Stimulated activated CD8-positive, alpha-beta memory T cell treated with anti-CD3 and anti-CD28 coated beads, Interleukin-12 subunit alpha, Interleukin-12 subunit beta, amount 100 ng/mL, for 24 hours (primary cell): ENCODE measurements around the gene AXDND1.
"Not testable (repeated sequence)": the region's sequence is repeated elsewhere in the genome, so short reads cannot be mapped to it uniquely, and the experiment has no call there.

ENCODE experiments used
- DNase-seq: peaks from one replicate; pipeline ENCODE4 v3.0.0-alpha.2; 2020; ENCODE audit errors: extremely low read depth

AXDND1 gene

GRCh38 chr1:179369751-179370341, 4.1 kb downstream of the AXDND1 start:
- DNase-seq = no peak

GRCh38 chr1:179372160-179372559, 6.4 kb downstream of the AXDND1 start:
- DNase-seq = no peak

- DNase-seq = no peak
Measured at GRCh38 chr1:179376223-179376622, 10.5 kb downstream of the AXDND1 start.

GRCh38 chr1:179380299-179380698, 14.5 kb downstream of the AXDND1 start:
- no peak for DNase-seq

GRCh38 chr1:179384027-179384426, 18.3 kb downstream of the AXDND1 start:
- DNase-seq = no peak

DNA sequence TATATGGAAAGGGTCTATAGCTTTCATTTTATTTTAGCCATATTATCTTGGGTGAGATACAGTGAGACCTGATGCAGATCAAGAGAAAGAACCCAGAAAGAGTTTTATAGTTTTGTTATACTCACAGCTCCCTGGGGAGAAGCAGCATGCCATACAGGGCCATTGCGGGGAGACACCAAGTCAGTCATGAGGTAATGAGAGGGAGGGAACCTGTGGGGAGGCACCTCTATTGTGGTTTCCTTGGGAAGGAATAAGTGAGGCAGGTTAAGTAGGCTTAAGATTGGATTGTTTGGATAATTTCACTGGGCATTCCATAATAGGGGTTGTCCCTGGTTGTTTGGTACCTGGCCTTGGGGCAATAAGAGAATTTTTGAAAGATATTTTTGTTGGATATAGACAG, 19.7 kb downstream of the AXDND1 start:
- no peak for DNase-seq

DNA sequence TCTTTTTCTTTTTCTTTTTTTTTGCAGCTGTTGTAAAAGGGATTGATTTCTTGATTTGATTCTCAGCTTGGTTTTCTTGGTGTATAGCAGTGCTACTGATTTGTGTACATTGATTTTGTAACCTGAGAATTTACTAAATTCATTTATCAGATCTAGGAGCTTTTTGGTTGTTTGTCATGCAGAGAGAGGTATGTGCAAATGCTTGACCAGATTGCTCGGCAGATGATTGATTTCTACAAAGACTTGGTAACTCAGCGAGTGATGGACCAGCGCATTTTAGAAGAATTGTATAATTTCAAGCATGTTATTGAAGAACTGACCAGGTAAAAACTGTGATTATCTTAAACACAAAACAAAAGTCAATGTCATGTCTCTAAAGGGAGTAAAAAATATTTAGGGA, 27.9 kb downstream of the AXDND1 start:
- DNase-seq = no peak

DNA sequence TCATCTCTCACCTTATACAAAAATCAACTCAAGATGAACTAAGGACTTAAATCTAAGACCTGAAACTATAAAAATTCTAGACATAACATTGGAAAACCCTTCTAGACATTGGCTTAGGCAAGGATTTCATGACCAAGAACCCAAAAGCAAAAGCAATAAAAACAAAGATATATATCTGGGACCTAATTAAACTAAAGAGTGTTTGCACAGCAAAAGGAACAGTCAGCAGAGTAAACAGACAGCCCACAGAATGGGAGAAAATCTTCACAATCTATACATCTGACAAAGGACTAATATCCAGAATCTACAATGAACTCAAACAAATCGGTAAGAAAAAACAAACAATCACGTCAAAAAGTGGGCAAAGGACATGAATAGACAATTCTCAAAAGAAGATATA, 33.6 kb downstream of the AXDND1 start:
- DNase-seq = not testable (repeated sequence)

DNA sequence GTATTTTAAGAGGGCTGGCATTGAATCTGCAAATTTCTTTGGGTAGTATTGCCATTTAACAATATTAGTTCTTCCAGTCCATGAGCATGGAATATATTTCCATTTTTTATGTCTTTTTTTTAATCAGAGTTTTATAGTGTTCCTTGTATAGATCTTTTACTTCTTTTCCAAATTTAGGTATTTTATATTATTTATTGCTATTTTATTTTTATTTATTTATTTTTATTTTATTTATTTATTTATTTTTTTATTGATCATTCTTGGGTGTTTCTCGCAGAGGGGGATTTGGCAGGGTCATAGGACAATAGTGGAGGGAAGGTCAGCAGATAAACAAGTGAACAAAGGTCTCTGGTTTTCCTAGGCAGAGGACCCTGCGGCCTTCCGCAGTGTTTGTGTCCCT, 52.0 kb downstream of the AXDND1 start:
- DNase-seq = not testable (repeated sequence)

DNA sequence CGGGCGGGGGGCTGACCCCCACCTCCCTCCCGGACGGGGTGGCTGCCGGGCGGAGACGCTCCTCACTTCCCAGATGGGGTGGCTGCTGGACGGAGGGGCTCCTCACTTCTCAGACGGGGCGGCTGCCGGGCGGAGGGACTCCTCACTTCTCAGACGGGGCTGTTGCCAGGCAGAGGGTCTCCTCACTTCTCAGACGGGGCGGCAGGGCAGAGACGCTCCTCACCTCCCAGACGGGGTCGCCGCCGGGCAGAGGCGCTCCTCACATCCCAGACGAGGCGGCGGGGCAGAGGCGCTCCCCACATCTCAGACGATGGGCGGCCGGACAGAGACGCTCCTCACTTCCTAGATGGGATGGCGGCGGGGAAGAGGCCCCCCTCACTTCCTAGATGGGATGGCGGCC, 52.9 kb downstream of the AXDND1 start:
- not testable (repeated sequence) for DNase-seq

- no peak for DNase-seq
Measured at GRCh38 chr1:179424610-179425009, 58.8 kb downstream of the AXDND1 start.

DNA sequence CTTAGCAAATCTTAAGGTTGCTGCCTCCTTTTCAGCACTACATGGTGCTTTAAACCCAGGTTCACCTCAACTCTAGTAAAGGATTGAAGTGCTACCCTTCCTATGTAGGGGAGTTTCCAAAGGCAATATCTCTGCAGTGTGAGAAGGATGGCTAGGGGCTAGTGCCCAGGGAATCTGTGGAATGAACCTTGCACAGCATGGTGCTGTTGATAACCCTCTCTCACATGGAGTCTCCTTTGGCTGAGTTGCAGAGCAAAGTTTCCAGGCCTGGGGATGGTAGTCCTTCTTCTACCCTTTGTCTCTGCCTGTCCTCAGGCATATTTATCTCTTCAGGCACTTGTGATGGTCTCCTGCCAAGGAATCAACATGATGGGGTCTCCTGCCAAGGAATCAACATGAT, 59.4 kb downstream of the AXDND1 start:
- DNase-seq = no peak

DNA sequence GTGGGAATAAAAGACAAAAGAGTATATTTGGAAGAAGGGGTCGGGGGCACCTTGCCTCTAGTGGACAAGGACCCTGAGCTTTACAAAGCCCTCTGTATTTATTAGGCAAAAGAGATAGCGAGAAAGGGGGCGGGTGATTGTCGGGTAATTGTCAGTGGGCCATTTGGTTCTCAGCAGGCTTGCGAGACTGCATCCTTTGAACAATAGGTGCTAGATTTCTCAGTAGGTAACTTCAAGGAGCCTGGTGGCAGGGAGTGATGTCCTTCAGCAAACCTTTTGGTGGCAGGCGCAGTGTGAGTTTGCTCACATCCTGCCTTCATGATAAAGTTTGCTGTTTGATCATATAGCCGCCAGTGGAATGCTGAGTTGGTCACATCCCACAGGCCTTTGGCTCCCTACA, 71.4 kb downstream of the AXDND1 start:
- DNase-seq = no peak

DNA sequence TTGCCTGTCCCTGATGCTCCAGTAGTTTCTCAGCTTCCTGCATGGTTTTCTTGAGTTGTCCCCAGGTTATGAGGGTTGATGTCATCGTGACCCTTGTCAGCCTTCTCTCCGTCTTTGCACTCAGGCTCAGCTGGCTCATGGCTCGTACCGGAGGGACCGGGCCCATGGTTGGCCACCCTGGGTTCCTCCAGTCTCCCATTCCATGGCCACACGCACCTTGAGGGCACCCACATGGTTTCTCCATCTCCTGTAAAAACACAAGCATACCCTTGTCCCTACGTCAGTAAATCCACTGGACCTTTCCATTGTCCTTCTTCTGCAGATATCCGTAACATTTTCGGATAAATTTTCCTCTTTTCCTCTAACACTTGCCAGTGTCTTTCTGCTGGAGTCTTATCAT, 73.9 kb downstream of the AXDND1 start:
- DNase-seq = not testable (repeated sequence)

DNA sequence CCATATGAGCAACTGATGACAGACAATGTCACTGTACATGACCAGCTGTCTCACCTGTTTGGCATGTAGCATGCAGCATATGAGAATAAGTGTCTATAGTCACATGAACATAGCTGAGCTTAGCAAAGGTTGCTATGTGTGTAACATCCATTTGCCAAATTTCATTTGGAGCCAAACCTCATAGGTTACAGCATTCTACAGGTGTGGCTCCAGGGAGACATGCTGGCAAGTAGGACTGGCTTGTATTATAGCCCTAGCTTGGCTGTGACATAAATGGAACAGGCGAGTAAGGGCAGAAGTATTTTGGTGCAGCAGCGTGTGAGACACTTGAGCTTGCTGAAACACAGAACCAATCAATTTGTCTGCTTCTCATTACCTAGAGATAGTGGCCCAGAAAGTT, 74.5 kb downstream of the AXDND1 start:
- not testable (repeated sequence) for DNase-seq

DNA sequence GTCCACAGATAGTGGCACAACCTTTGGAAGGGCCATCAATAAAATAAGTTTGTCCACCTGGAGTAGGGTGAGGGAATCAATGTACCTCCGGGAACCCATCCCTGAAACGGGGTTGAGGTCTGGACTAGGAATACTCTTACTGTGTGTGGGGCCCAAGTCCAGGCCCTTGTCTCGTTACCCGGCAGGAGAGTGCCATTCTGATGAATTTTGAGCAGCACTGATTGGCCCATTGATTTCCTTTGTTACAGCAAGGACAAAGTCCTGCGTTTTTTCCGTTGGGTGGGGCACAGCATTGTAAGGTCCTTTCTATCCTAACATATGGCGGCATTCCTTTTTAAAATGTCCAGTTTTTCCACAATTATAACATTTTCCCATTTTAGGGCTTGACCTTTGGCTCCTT, 75.2 kb downstream of the AXDND1 start:
- no peak for DNase-seq

GRCh38 chr1:179441501-179441900, 75.7 kb downstream of the AXDND1 start:
- no peak for DNase-seq

DNA sequence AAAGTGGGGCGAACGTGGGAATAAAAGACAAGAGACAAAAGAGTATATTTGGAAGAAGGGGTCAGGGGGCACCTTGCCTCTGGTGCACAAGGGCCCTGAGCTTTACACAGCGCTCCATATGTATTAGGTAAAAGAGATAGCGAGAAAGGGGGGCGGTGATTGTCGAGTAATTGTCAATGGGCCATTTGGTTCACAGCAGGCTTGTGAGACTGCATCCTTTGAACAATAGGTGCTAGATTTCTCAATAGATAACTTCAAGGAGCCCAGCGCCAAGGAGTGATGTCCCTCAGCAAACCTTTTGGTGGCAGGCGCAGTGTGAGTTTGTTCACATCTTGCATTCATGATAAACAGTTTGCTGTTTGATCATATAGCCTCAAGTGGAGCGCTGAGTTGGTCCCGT, 77.1 kb downstream of the AXDND1 start:
- not testable (repeated sequence) for DNase-seq

- DNase-seq = no peak
Measured at GRCh38 chr1:179445593-179445992, 79.8 kb downstream of the AXDND1 start.

GRCh38 chr1:179447489-179447888, 81.7 kb downstream of the AXDND1 start:
- no peak for DNase-seq

- no peak for DNase-seq
Measured at GRCh38 chr1:179448437-179449149, 82.8 kb downstream of the AXDND1 start.

DNA sequence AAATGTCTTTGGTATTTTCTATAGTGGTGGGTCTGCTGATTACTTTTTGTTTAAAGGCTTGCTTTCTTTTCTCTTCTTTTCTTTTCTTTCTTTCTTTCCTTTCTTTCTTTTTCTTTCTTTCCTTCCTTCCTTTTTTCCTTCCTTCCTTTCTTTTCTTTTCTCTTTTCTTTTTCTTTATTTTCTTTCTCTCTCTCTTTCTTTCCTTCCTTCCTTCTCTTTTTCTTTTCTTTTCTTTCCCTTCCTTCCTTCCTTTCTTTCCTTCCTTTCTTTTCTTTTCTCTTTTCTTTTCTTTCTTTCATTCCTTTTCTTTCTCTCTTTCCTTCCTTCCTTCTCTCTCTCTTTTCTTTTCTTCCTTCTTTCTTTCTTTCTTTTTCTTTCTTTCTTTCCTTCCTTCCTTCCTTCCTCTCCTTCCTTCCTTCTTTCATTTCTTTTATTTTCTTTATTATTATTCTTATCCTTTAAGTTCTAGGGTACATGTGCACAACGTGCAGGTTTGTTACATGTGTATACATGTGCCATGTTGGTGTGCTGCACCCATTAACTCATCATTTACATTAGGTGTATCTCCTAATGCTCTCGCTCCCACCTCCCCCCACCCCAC, 93.9 kb downstream of the AXDND1 start:
- not testable (repeated sequence) for DNase-seq

GRCh38 chr1:179465661-179466060, 99.9 kb downstream of the AXDND1 start:
- DNase-seq = not testable (repeated sequence)
